Measurements from ENCODE around the gene MAPKAPK2. TPM values are rescaled to one million over a fixed set of nuclear protein-coding genes. Genes with fewer than 3 reads are reported as not detected.

Gene MAPKAPK2
- total and polyA plus RNA-seq, 2 of the 13 experiments (the other 11 are each of a cell fraction or from before 2014, with no cell fraction given): 16.6 to 34.0 TPM

- TF ChIP-seq HMGXB4 (CRISPR knock-in tag; IDR thresholded peaks at IDR 0.05; ENCODE audit: borderline replicate concordance in 1 of 2, low read depth in 1 of 2): no peak
- no peak for TF ChIP-seq ZNF792 (CRISPR knock-in tag; IDR thresholded peaks at IDR 0.05)
- peak; percentile 71 for TF ChIP-seq HNF4A (CRISPR knock-in tag; IDR thresholded peaks at IDR 0.05)
- no peak; the same call in 1 of the 2 replicates for TF ChIP-seq ZNF281 (CRISPR knock-in tag; IDR thresholded peaks at IDR 0.05; ENCODE audit: borderline replicate concordance)
- no peak for TF ChIP-seq REXO4 (CRISPR knock-in tag; IDR thresholded peaks at IDR 0.05; ENCODE audit: borderline replicate concordance)
- TF ChIP-seq, protein P1, sequence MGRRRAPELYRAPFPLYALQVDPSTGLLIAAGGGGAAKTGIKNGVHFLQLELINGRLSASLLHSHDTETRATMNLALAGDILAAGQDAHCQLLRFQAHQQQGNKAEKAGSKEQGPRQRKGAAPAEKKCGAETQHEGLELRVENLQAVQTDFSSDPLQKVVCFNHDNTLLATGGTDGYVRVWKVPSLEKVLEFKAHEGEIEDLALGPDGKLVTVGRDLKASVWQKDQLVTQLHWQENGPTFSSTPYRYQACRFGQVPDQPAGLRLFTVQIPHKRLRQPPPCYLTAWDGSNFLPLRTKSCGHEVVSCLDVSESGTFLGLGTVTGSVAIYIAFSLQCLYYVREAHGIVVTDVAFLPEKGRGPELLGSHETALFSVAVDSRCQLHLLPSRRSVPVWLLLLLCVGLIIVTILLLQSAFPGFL (CRISPR knock-in tag; IDR thresholded peaks at IDR 0.05): no peak
- no peak for TF ChIP-seq LBX2 (CRISPR knock-in tag; IDR thresholded peaks at IDR 0.05; ENCODE audit: borderline replicate concordance)
- TF ChIP-seq GATA4 (IDR thresholded peaks at IDR 0.05; ENCODE audit: borderline replicate concordance, low read depth): no peak
- no peak for TF ChIP-seq FOXJ3 (CRISPR knock-in tag; IDR thresholded peaks at IDR 0.05; ENCODE audit: borderline replicate concordance)
- no peak for TF ChIP-seq HMG20A (CRISPR knock-in tag; IDR thresholded peaks at IDR 0.05; ENCODE audit: borderline replicate concordance)
- peak; percentile 26; the same call in 1 of the 2 replicates for TF ChIP-seq HOXA3 (CRISPR knock-in tag; IDR thresholded peaks at IDR 0.05)
- TF ChIP-seq KMT2A (CRISPR knock-in tag; IDR thresholded peaks at IDR 0.05): peak; percentile 56; the same call in 1 of the 2 replicates
- TF ChIP-seq, protein P2, sequence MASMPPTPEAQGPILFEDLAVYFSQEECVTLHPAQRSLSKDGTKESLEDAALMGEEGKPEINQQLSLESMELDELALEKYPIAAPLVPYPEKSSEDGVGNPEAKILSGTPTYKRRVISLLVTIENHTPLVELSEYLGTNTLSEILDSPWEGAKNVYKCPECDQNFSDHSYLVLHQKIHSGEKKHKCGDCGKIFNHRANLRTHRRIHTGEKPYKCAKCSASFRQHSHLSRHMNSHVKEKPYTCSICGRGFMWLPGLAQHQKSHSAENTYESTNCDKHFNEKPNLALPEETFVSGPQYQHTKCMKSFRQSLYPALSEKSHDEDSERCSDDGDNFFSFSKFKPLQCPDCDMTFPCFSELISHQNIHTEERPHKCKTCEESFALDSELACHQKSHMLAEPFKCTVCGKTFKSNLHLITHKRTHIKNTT (CRISPR knock-in tag; IDR thresholded peaks at IDR 0.05): no peak
- no peak for TF ChIP-seq TEAD2 (CRISPR knock-in tag; IDR thresholded peaks at IDR 0.05)
- no peak for TF ChIP-seq RNF219 (CRISPR knock-in tag; IDR thresholded peaks at IDR 0.05)
- no peak for TF ChIP-seq MTERF4 (CRISPR knock-in tag; IDR thresholded peaks at IDR 0.05)
- no peak for TF ChIP-seq GTF3A (CRISPR knock-in tag; conservative IDR thresholded peaks at IDR 0.05)
- no peak for TF ChIP-seq DMAP1 (CRISPR knock-in tag; IDR thresholded peaks at IDR 0.05)
- peak; percentile 40; the same call in 1 of the 2 replicates for TF ChIP-seq KAT8 (CRISPR knock-in tag; IDR thresholded peaks at IDR 0.05)
Observed at GRCh38 chr1:206699626-206700025, 14.9 kb downstream of the MAPKAPK2 start (continued).
